GM12865 (cell line): ENCODE data around the gene ABT1.

ENCODE experiments used
- DNase-seq: peaks from one replicate; pipeline ENCODE4 v3.0.0; 2010; ENCODE audit warnings: low read depth
- H3K4me3 ChIP-seq: 2 replicates; pipeline ENCODE4 v1.5.1; 2011; ENCODE audit warnings: mild to moderate bottlenecking, low read depth, low read length, control low read depth
- TF ChIP-seq, protein P1 (sequence below): IDR thresholded peaks from 2 replicates; pipeline ENCODE4 v1.5.1; 2011; ENCODE audit warnings: low read length, control low read depth, low read depth, inconsistent platforms; ENCODE audit not compliant: insufficient read depth; ENCODE audit errors: missing control alignments

The ABT1 gene

DNA sequence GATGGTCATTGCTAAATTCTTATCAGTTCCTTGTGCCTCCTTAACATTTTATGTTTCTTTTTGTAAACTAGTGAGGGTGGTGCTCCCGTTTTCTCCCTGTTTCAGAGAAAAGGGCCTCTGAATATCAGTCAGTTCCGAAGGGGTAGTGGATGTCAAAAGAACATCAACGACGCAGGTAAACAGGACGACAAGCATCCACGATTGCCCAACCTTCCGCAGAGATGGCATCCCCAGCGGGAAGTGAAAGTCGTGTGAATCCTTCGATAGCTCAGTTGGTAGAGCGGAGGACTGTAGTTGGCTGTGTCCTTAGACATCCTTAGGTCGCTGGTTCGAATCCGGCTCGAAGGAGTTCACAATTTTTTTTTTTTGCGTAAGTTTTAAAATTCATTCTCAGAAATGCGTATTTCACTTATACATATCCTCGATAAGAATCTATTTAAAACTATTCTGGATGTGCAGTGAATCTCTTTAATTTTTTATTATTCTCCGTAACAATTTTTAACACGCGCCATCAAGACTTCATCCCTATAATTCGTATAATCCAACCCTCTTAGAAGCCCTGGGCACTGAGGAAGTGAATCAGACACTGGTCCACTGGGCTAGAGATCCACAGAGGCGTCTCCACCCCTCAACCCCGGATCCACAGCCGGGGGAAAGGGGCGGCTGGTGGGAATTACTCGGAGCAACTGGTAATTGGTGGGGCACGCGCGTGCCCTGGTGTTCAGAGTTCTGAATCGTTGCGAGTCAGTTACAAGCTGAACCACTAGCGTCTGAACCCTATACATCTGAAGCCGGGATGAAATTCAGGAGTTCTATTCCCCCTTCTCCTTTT is 27.9 kb upstream of the ABT1 start:
- H3K4me3 ChIP-seq = peak overlapping the region; percentile 79
- DNase-seq = peak; percentile 97
- TF ChIP-seq, protein P1, sequence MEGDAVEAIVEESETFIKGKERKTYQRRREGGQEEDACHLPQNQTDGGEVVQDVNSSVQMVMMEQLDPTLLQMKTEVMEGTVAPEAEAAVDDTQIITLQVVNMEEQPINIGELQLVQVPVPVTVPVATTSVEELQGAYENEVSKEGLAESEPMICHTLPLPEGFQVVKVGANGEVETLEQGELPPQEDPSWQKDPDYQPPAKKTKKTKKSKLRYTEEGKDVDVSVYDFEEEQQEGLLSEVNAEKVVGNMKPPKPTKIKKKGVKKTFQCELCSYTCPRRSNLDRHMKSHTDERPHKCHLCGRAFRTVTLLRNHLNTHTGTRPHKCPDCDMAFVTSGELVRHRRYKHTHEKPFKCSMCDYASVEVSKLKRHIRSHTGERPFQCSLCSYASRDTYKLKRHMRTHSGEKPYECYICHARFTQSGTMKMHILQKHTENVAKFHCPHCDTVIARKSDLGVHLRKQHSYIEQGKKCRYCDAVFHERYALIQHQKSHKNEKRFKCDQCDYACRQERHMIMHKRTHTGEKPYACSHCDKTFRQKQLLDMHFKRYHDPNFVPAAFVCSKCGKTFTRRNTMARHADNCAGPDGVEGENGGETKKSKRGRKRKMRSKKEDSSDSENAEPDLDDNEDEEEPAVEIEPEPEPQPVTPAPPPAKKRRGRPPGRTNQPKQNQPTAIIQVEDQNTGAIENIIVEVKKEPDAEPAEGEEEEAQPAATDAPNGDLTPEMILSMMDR = peak; percentile 40

DNA sequence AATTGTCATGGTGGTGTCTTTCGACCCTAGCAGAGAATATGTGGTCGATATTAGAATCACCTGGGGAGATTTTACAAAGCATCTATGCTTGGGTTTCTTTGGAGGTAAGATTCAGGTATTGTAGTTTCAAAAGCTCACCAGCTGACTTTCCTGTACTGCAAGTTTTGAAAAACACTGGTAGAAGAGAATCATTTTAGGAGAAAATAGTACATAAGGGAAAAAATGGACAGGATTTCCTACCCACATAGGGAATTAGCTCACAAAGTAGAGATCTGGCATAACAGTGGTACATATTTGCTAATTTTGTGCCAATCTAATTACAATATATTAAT is 27.4 kb upstream of the ABT1 start:
- peak overlapping the region; percentile 79 for H3K4me3 ChIP-seq
- DNase-seq = no peak

DNA sequence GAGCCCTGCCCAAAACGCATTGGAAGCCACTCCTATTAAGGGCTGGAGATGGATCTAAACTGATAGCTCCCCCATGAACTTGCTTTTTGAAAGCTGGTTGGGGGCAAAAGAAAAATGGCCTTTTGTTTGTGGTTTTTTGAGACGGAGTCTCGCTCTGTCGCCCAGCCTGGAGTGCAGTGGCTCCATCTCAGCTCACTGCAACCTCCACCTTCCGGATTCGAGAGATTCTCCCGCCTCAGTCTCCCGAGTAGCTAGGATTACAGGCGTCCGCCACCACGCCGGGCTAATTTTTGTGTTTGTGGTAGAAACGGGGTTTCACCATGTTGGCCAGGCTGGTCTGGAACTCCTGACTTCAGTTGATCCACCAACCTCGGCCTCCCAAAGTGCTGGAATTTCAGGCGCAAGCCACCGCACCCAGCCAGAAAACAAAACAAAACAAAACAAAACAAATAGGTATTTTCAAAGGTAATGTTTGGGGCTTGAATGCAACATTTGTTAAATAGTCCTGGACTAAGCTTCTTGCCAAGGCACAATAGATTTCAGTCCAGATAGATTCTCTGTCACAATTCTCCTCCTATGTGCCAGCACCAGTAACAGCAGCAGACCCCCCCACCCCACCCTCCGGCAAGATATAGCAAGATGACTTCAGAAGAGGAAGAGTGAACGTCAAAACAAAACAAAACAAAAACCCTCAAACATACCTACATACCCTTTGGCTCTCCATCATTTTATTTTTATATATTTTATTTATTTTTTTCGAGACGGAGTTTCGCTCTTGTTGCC is 26.5 kb upstream of the ABT1 start:
- TF ChIP-seq, protein P1 = no peak
- no peak overlapping the region for H3K4me3 ChIP-seq
- no peak for DNase-seq

More for the DNA sequence above, 27.4 kb upstream of the ABT1 start:
- TF ChIP-seq, protein P1 = no peak

DNA sequence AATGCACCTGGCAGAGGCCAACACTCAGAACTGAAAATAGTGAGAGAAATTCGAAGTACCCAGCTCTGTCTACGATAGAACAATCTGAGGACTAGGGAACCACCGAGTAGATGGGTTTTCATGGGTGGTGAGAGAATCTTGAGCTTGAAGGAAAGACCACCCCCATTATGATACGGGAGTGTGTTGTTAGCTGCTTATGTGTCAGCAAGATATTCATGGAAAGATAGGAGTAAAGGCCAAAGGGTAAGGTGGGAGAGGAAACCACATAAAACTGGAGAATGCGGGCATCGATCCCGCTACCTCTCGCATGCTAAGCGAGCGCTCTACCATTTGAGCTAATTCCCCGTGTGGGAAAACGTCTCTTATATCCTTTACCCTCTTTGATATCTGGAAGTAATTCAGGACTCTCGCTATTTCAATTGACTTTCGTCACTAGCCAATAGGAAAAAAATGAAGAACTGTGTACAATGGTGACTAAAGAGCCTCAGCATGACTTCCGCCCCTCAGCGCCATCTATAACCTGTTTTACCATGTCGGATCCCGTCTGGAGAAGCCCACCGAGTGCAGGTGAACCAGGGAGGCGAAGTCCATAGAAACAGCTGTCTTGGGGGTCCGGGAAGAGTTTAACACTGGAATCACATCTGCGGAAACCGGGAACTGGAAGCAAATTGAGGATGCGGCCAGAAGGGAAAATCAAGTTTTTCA is 25.0 kb upstream of the ABT1 start:
- H3K4me3 ChIP-seq = peak overlapping the region; percentile 67
- peak; percentile 85 for DNase-seq
- TF ChIP-seq, protein P1 = no peak

DNA sequence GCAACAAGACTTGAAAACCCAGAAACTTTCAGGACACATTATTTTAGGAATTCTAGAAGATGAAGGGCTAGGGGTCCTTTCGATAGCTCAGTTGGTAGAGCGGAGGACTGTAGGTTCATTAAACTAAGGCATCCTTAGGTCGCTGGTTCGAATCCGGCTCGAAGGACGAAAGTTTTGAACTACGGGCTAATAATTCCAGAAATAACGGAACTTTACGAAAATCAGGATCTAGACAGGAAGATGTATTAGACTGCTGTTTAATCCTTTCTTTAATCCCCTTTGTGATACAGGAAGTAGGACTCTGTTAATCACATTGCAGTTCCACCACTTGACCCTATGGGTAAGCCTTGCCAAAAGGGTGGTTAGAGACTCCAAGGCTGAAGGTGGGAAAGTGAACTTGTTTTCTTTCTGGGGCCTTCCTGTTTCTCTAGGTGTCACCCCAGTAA is 21.2 kb upstream of the ABT1 start:
- DNase-seq = peak; percentile 70
- TF ChIP-seq, protein P1 = no peak
- no peak overlapping the region for H3K4me3 ChIP-seq

DNA sequence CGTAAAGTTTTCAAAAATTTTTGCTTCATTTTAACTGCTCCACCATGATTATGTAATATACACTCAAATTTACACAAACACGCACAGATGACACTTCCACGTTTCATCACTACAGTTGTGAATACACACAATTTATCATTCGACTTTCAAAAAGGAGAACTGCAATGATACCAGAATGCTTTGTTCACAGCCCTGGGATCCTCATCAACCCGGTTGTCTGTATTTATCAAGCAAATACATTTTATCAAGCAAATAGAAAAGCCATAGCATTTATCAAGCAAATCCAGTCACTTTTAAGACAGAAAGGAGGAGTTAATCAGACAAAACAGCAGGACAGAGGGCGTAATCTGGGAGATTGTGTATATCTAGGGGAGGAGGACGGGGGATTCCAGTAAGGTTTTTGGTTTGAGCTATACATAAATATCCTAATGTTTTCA is 20.3 kb upstream of the ABT1 start:
- TF ChIP-seq, protein P1 = no peak
- DNase-seq = no peak
- peak overlapping the region; percentile 69 for H3K4me3 ChIP-seq
